SK-N-MC (cell line): Measurements from ENCODE around the gene MRPL40.

Source experiments
- DNase-seq: peaks from one replicate; pipeline ENCODE4 v3.0.0-alpha.2; 2011; ENCODE audit warnings: low read depth, low spot score
- H3K27ac ChIP-seq: fragments of 200-600 bp; sonication (generic); 2 replicates; pipeline ENCODE4 v1.5.1; 2016; ENCODE audit warnings: mixed run types
- H3K36me3 ChIP-seq: fragments of 200-600 bp; sonication (generic); 2 replicates; pipeline ENCODE4 v1.6.1; 2017; ENCODE audit warnings: antibody characterized with exemption, low read length, mixed read lengths; ENCODE audit not compliant: insufficient read depth
- H3K4me3 ChIP-seq: fragments of 200-600 bp; sonication (generic); 2 replicates; pipeline ENCODE4 v1.5.1; 2016
- H3K9ac ChIP-seq: fragments of 200-600 bp; sonication (generic); 2 replicates; pipeline ENCODE4 v1.8.0; 2017; ENCODE audit warnings: mixed run types, mixed read lengths; ENCODE audit not compliant: insufficient read length
- H3K9me3 ChIP-seq: fragments of 200-600 bp; sonication (generic); 2 replicates; pipeline ENCODE4 v1.6.1; 2017; ENCODE audit warnings: low read depth, mild to moderate bottlenecking, antibody characterized with exemption, low read length, moderate library complexity, mixed read lengths
- EZH2 ChIP-seq: fragments of 200-600 bp; sonication (generic); IDR thresholded peaks from one replicate; pipeline ENCODE4 v1.6.1; 2017; ENCODE audit warnings: antibody characterized with exemption
- FOXP2 ChIP-seq: optimal IDR thresholded peaks from 2 replicates; pipeline ENCODE3; 2011; ENCODE audit warnings: mild to moderate bottlenecking, moderate library complexity; ENCODE audit not compliant: insufficient read depth; ENCODE audit errors: extremely low read length, control extremely low read depth
- POLR2AphosphoS5 ChIP-seq: IDR thresholded peaks from 2 replicates; pipeline ENCODE4 v1.6.1; 2012; ENCODE audit warnings: mild to moderate bottlenecking, low read depth, low read length, borderline replicate concordance

Gene MRPL40

DNA sequence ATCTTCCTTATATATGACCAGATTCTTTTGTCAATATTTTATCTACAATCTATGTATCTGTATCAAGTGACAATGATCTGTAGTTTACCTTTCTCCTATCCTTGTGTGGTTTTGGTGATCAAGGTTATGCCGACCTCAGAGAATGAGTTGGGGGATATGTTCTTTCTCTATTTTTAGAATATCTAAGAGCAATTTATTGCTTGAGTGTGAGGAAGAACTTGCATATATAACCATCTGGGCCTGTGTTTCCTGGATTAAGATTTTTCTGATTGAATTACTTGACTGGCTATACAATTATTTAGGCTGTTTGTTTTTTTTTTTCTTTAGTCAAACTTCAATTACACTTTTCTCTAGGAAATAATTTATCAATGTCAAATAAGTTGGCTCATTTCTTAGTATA, 29.2 kb downstream of the MRPL40 start:
- H3K9me3 ChIP-seq = no peaks in the 10 kb centered on the region
- no peak overlapping the region for H3K9ac ChIP-seq
- H3K4me3 ChIP-seq = no peak overlapping the region
- peaks cover 60% of the 10 kb centered on the region for H3K36me3 ChIP-seq
- no peak for TF ChIP-seq POLR2AphosphoS5
- TF ChIP-seq EZH2 = no peak
- no peak for TF ChIP-seq FOXP2
- H3K27ac ChIP-seq = no peak overlapping the region
- no peak for DNase-seq

DNA sequence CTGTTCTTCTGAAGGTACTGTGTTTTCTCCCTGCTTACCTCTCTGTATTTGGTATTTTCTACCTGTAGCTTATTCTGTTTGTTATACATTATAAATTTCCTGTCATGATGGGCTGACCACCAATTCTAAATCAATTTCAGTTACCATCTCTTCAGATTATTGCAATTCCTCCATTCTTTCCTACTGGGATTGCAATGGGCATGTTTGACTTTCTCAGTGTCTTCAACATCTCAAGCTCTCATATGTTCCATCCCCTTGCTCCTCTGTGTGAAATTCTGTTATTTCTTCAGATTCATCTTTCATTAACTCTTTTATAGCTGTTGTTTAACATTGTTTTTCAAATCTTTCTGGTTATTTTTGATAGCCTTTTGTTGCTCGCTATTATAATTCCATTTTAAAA, 30.7 kb downstream of the MRPL40 start:
- H3K27ac ChIP-seq = no peak overlapping the region
- no peaks in the 10 kb centered on the region for H3K9me3 ChIP-seq
- no peak overlapping the region for H3K4me3 ChIP-seq
- H3K9ac ChIP-seq = no peak overlapping the region
- DNase-seq = no peak
- TF ChIP-seq FOXP2 = no peak
- no peak for TF ChIP-seq EZH2
- TF ChIP-seq POLR2AphosphoS5 = no peak
- peaks cover 64% of the 10 kb centered on the region for H3K36me3 ChIP-seq

DNA sequence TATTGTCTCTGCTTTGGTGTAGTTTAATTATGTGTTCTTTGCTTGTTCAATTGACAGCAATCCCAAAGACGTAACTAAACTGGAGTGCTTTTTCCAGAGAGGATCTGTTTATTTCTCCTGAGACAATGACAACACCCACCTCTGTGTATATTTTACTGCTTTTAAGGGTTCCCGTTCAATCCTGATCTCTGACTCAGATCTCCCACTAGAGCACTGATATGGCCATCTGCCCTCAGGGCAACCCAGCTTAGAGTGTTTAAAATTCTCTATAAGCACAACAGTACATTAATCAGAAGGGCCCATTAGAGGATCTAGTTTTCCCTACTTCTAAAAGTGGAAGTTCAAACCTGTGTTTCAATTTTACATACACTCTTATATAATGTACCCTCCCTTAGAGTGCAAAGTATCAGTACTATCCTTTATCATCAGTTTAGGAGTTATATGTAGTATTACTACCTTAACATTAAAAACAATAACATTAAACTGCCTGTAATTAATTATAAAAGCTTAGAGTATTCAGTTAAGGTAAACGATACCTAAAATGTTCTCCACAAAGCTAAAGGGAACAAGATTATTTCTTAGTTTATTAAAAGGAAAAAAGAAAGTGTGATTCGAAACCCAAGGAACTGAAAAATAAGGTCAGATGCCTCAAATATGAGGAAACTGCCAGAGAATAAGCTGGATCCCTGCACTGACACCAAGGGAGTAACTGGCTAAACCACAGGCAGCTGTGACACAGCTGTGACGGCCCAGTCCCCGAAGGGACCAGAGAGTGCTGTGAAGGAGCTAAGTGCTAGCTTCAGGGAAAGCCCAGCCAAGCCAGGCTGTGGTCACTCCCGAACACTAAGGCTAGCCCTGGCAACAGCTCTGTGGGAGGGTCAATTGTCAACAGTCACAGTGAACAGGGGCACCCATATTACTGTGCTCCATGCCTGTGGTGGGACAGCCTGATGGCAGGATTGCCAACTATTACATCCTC, 31.4 kb downstream of the MRPL40 start:
- no peak overlapping the region for H3K9ac ChIP-seq
- H3K9me3 ChIP-seq = no peaks in the 10 kb centered on the region
- peaks cover 70% of the 10 kb centered on the region for H3K36me3 ChIP-seq
- no peak for DNase-seq
- TF ChIP-seq POLR2AphosphoS5 = no peak
- no peak for TF ChIP-seq FOXP2
- no peak for TF ChIP-seq EZH2
- no peak overlapping the region for H3K4me3 ChIP-seq
- H3K27ac ChIP-seq = no peak overlapping the region

DNA sequence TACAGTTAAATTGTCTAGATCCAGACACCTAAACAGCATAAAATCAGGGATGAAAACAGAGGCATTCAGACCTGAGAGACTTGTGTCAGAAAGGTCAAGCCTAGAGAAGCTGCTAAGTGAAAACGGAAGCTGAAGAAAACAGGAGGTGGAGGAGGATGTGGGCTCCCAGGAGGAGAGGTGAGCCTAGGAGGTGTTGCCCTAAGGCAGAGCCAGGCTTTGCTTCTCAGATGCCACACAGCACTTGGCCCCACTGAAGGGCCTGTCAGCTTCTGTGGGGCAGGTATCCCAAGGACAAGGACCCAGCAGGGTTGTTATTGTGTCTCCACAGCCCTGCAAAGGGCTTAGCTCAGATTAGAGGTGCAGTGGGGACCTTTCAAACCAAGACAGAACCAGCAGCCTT, 32.2 kb downstream of the MRPL40 start:
- H3K9me3 ChIP-seq = no peaks in the 10 kb centered on the region
- H3K4me3 ChIP-seq = no peak overlapping the region
- TF ChIP-seq POLR2AphosphoS5 (no peak), EZH2 (no peak), FOXP2 (no peak)
- H3K27ac ChIP-seq = no peak overlapping the region
- H3K9ac ChIP-seq = no peak overlapping the region
- peaks cover 78% of the 10 kb centered on the region for H3K36me3 ChIP-seq
- DNase-seq = no peak

DNA sequence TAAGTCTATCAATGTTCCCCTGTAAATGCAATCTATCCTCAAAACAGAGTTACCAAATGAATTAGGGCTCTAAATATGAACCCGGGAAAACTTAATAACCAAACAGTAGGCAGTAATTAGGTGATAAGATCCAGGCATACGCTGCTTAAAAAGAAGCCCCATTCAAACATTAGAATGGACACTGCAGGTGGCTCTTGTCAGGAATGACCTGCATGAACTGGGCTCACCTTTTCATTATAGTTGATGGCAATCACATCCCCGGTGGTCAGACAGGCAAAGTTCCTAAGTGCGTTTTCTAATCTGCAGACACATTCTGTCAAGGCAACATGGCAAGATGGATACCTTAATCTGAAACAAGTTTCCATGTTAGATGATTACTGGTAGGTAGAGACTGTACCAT, 32.6 kb downstream of the MRPL40 start:
- Histone ChIP-seq H3K4me3 (no peak overlapping the region), H3K27ac (no peak overlapping the region), H3K36me3 (peaks cover 82% of the 10 kb centered on the region), H3K9me3 (no peaks in the 10 kb centered on the region), H3K9ac (no peak overlapping the region)
- DNase-seq = no peak
- no peak for TF ChIP-seq EZH2
- no peak for TF ChIP-seq POLR2AphosphoS5
- no peak for TF ChIP-seq FOXP2

DNA sequence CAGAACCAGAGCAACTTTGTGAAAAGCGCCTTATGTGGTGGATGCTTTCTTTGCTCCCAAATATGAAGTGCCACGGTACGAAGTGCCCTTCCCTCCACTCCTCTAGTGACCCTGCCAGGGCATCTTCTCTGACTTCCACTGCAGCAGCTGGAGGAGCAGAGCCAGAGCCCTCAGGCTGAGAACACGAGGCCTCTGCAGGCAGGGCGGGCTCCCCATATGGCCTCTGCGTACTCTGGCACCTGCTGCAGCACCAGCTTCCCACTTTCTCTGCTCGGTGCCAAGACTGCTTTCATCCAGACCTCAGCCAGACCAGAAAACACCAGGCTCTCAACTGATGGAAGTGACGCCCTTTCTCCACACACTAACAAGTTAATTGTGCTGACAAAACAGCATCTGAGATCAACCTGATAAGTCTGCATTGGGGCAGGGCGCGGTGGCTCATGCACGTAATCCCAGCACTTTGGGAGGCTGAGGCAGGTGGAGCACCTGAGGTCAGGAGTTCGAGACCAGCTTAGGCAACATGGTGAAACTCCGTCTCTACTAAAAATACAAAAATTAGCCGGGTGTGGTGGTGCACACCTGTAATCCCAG, 33.9 kb downstream of the MRPL40 start:
- H3K36me3 ChIP-seq = peaks cover 90% of the 10 kb centered on the region

DNA sequence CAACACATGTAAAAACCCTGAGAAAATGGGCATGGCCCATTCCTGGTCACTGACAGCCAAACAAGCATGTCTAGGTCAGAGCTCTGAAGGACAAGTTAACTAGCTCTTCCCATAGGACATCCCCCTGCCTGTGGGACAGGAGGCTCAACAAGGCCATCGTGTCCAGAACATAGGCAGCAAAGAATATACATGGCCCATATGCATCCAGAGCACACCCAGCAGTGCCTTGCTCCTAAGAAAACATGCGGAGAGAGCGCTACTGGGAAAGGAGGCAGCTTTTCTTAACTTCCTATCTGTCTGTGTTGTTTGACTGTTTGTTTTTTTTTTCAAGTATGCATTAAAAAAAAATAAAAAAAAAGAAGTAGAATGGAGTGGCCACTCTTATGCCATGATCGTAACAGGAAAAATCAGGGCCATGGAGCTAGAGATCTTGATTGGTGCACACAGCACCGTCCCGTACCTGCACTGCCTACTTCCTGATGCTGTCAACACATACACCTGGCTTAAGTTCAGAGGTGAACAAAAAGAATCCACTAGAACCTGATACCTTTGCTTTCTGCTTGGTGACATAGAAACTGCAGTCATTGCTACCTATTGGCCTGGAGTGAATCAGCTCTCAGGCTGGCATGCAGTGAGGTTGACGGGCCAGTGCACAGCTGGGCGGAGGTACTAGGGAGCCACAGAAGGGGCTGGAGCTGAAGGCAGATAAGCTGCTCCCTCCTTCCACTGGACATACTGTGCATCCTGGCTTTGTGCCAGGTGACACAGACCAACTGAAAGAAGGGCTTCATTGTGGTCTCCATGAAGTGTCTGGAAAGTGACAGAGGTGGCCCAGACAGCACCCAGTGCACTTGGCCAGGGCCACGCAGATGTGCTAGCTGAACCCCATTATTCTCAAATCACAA, 34.8 kb downstream of the MRPL40 start:
- Histone ChIP-seq H3K4me3 (no peak overlapping the region), H3K36me3 (peaks cover 92% of the 10 kb centered on the region), H3K27ac (no peak overlapping the region), H3K9me3 (no peaks in the 10 kb centered on the region), H3K9ac (no peak overlapping the region)
- DNase-seq = no peak
- TF ChIP-seq EZH2 (no peak), FOXP2 (no peak), POLR2AphosphoS5 (no peak)

More for the DNA sequence above, 33.9 kb downstream of the MRPL40 start:
- TF ChIP-seq EZH2 = no peak
- no peak for TF ChIP-seq POLR2AphosphoS5
- no peak for TF ChIP-seq FOXP2
- H3K9me3 ChIP-seq = no peaks in the 10 kb centered on the region
- DNase-seq = no peak
- H3K9ac ChIP-seq = no peak overlapping the region
- H3K27ac ChIP-seq = no peak overlapping the region
- H3K4me3 ChIP-seq = no peak overlapping the region

DNA sequence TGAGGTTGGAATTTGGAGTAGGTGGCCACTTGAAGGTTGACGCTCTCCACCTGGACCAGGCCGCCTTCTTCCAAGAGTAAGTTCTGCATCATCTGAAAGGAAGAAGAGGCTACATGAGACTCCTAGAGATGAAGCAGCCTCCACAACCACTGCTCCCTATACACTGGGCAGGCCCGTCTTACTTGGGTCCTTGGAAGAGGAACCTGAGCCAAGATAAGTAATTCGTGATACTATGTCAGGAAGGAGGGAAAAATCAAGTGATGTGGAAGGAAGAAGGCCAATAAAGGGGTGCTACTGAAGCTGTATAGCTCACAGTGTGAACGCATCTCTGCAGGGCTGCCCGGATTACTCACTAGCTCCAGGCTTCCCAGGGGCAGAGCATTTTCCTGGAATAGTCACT, 35.6 kb downstream of the MRPL40 start:
- Histone ChIP-seq H3K4me3 (no peak overlapping the region), H3K9me3 (no peaks in the 10 kb centered on the region), H3K27ac (no peak overlapping the region), H3K9ac (no peak overlapping the region), H3K36me3 (peaks cover 96% of the 10 kb centered on the region)
- TF ChIP-seq EZH2 (no peak), FOXP2 (no peak), POLR2AphosphoS5 (no peak)
- no peak for DNase-seq
